HUDEP-2 (cell line): ENCODE results near the gene CPSF4L.

ENCODE experiments used
- DNase-seq, 76 experiments: peaks; one replicate each; lab custom pipeline; 2025; ENCODE audit not compliant: unreplicated experiment in 76 of 76; lab: John Stamatoyannopoulos, UW

CPSF4L gene

GRCh38 chr17:73237714-73238113, 24.0 kb downstream of the CPSF4L start:
- no peak for DNase-seq

GRCh38 chr17:73234736-73235135, 26.9 kb downstream of the CPSF4L start:
- no peak for DNase-seq

DNA sequence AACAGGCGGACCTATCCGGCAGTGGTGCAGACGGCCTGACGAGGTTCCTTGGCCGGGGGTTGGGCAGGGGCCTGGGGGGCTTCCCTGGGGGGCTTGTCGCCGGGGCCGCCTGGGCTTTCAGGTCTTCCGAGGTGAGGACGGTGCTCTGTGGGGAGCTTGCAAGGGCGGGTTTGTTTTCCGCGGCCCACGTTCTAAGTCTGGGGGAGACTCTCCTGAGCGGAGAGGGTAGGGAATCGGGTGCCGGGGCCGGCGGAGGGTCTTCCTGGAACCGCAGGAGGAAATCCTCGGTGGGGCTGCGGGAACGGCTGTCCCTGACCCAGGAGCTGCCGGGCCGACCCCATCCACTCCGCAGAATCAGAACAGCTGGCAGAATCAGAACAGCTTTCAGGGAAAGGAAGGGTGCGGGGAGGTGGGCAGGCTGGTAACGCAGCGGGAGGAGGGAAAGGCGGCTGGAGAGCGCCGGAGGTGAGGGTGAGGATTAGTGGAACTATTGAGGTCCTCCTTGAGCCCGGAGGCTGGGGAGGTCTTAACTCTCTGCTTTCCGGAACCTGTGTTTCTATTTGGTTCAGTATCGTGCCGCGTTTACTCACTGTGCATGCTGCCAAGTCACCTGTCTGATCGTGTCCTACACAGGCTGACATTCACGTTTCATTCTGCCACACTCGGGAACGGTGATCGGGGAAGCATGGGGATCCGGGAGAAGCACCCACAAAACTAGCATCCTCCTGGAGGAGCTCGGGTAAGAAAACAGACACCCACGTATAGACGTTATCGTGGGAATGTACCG, 28.9 kb downstream of the CPSF4L start:
- peak in 14 of 76 experiments; percentile 2 to 52 (median 14) for DNase-seq

DNA sequence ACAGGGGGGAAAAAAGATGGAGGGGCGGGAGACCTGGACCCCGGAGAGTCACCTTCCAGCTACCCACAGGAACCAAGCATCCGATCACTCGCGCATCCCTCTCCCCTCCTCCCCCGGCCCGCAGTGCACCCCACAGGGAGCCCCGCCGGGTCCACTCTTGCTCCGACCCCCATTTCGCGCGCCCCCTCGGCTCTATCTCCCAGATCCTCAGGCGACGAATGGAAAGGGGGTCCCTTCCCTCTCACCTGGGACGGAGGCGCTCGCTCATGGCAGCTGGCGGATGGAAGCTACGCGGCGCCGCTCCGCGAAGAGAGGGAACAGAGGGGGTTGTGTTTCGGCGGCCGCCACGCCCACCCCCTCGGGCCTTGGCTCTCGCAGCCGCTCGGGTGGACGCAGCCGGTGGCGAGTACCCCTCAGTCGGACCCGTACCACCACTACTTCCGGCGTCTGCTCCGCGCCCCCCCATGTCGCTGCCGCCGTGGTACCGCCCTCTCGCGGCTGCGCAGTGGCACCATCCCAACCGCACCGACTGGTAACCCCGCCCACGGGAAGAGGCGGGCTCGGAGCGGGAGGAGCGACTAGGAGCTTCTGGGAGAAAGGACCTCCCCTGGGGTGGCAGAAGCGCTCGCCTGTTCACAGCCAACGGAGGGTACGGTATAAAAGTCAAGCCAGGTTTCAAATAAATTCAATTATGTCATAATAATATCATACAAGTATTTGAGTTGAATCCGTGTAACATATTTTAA, 29.7 kb downstream of the CPSF4L start:
- peak in 74 of 76 experiments; percentile 43 to 98 (median 91) for DNase-seq

DNA sequence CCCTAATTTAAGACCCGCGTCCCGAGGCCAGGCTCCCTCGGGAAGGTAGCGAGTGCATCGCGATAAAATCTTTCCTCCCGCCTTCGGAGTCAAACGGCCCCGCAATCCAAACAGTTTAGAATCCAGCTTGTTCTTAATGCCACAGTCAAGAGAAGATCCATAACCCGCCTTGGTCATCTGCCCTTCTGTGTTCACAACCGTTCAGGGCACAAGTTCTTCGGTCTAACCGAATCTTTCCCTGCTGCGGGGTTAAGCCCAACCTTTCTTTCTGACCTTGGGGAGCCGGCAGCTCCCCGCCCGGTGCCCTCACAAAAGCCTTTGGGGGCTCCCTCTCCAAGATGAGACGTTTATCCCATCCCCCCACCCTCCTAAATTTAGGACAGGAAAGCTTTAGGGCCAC, 30.3 kb downstream of the CPSF4L start:
- peak in 9 of 76 experiments; percentile 5 to 36 (median 11) for DNase-seq

DNA sequence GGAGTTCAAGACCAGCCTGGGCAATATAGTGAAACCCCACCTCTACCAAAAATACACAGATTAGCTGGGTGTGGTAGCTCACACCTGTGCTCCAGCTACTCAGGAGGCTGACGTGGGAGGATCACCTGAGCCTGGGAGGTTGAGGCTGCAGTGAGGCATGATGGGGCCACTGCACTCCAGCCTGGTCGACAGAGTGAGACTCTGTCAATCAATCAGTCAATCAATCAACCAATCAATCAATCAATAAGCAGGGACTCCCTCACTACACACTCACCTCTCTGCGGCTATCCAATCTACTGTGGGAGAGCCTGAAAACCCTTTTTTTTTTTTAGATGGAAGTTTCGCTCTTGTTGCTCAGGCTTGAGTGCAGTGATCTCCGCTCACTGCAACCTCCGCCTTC, 31.6 kb downstream of the CPSF4L start:
- DNase-seq: no peak

GRCh38 chr17:73228748-73229236, 32.9 kb downstream of the CPSF4L start:
- peak in 74 of 76 experiments; percentile 12 to 90 (median 72) for DNase-seq

DNA sequence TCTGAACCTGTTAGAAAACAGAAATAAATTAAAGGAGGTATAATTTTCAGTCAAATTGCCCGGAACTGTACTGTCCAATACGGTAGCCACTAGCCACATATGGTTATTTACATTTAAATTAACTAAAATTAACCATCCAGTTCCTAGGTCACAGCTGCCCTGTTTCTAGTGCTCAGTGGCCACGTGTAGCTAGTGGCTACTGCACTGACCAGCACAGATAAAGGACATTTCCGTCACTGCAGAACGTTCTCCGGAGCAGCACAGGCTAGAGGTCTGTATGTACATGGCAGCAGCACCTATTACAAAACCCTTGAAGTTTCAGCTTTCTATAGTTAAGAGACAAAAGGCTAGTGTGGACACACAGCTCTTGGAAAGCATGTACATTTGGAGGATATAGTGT, 33.7 kb downstream of the CPSF4L start:
- no peak for DNase-seq

DNA sequence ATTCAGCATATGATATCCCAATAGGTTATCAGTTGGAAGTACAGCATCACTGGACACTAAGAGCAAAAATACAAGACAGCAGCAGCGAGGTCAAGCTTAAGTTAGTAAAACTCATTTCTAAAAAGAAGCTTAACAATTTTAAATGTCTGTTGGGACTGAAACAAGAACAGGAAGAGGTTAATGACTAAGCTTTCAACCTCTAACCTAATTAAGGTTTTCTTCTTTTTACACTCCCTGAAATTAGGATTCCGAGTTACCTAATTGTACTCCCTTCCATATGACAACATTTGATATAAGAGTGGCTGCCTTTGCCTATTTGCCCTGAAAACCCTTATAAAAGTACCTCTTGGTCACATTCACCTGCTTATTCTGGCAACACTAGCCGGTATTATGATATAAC, 34.3 kb downstream of the CPSF4L start:
- no peak for DNase-seq

DNA sequence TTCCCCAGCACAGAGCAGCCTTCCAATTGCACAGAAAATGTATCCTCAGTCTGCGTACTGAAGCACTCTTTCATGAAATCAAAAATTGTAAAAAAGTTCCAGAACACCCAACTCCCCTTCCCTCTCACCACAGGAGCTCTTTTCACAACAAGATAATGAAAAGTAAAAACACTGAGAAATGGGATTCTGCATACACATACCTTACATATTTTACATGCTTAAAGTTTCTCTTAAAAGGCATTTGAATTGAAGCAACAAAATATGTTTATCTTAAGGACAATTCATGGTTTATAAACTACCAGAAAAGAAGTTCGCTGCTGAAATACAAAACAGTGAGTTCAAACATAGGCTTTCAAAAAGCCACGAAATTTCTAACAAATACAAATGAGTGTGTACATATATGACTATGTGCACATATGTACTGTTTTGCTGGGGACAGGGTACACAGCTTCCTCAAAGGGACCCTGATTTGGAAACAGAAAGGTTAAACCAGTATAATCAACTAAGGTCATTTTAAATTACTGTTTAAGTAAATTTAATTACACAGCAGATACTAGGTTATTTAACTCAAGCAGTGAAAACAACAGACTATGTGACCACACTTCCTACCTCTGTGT, 35.0 kb downstream of the CPSF4L start:
- no peak for DNase-seq

DNA sequence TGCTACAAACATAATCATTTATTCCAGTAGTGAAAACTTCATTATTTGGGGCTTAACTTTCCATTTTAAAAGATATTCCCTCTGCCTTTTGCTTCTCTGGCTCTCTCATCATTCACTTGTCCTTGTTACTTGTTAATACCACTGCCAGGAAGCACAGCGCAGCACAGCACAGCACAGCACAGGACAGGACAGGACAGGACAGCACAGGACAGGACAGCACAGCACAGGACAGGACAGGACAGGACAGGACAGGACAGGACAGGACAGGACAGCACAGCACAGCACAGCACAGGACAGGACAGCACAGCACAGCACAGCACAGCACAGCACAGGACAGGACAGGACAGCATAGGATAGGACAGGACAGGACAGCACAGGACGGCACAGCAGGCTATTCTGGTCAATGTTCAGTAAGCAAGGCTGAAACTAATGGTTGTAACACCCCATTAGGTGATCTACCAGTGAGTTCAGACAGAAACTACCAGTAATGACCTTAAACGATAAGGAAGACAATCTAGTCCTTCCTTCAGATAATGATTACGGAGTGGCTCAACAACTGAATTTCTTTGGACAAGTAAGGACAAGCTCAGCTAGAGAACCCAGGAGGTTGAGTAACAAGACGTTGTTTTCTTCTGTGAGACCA, 36.9 kb downstream of the CPSF4L start:
- no peak for DNase-seq

DNA sequence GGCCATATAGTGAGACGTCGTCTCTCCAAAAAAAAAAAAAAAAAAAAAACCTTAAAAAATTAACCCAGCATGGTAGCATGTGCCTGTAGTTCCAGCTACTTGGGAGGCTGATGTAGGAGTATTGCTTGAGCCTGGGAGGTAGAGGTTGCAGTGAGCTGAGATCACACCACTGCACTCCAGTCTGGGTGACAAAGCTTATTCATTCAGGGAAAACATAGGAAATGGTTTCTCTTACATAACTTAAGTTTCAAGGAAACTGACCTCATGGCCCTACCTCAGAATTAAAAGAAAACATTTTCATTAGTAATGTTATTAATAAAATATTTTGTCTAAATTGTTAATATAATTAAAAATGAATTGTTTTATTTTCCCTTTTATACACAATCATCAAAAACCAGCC, 37.4 kb downstream of the CPSF4L start:
- DNase-seq: no peak

- DNase-seq: no peak
These were observed 38.0 kb downstream of the CPSF4L start for GRCh38 chr17:73223626-73224230.

GRCh38 chr17:73215447-73215846, 46.2 kb downstream of the CPSF4L start:
- DNase-seq: no peak

DNA sequence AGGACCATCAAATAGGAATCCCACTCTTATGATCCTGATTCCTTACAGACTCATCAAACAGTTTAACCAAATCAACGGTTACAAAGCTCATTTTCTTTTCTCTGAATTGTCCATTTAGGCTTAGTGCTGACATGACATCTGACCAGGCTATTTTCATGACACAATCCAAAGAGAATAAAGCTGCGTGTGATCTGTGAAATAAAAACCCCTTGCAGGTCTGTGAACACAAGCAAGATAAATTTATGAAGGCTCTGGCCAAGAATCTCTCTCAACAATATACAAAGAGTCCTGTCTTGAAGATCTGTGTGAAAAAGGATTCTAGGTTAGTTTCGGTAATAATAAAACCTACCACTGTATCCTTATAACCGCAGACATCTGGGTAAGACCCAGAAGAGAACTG, 46.8 kb downstream of the CPSF4L start:
- DNase-seq: no peak

- DNase-seq: no peak
These were observed 47.7 kb downstream of the CPSF4L start for GRCh38 chr17:73214008-73214407.

DNA sequence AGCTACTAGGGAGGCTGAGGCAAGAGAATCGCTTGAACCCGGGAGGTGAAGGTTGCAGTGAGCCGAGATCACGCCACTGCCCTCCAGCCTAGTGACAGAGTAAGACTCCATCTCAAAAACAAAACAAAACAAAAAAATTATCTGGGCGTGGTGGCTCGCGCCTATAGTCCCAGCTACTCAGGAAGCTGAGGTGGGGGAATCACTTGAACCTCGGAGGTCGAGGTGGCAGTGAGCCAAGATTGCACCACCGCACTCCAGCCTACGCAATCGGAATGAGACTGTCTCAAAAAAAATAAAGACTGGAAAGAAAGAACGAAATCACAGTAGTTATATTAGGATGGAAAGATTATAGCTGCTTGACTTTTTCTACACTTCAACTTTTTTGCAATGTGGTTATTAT, 49.9 kb downstream of the CPSF4L start:
- DNase-seq: no peak

GRCh38 chr17:73210002-73210678, 51.5 kb downstream of the CPSF4L start:
- DNase-seq: peak in 33 of 76 experiments; percentile 8 to 72 (median 40)

DNA sequence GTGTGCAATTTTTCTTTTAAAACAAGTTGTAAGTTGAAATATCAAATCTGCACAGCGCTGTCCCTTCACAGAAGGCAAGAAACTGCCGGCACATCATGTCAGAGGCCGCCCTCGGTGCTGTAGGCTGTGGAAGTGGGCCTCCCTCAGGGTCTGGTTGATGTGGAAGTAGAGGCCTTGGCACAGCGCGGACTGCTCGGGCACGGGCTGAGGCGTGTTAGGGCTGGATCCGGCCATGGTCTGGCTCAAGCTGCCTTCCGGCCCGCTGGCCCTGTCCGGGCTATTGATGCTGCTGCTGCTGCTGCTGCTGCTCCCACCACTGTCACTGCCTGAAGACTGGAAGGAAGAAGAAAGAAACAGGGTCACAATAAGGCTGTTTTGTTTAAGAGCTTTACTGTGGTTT, 52.2 kb downstream of the CPSF4L start:
- no peak for DNase-seq
